HL-60/S4 (cell line): ENCODE measurements around the gene RAB8B.

Source experiments
- in situ Hi-C: fragments of 300-500 bp; cut with MboI; formaldehyde crosslinking; loops from 2 replicates; pipeline ENCODE4 v1.14.3; 2022; ENCODE audit warnings: low sequenced_read_pairs

Gene RAB8B

DNA sequence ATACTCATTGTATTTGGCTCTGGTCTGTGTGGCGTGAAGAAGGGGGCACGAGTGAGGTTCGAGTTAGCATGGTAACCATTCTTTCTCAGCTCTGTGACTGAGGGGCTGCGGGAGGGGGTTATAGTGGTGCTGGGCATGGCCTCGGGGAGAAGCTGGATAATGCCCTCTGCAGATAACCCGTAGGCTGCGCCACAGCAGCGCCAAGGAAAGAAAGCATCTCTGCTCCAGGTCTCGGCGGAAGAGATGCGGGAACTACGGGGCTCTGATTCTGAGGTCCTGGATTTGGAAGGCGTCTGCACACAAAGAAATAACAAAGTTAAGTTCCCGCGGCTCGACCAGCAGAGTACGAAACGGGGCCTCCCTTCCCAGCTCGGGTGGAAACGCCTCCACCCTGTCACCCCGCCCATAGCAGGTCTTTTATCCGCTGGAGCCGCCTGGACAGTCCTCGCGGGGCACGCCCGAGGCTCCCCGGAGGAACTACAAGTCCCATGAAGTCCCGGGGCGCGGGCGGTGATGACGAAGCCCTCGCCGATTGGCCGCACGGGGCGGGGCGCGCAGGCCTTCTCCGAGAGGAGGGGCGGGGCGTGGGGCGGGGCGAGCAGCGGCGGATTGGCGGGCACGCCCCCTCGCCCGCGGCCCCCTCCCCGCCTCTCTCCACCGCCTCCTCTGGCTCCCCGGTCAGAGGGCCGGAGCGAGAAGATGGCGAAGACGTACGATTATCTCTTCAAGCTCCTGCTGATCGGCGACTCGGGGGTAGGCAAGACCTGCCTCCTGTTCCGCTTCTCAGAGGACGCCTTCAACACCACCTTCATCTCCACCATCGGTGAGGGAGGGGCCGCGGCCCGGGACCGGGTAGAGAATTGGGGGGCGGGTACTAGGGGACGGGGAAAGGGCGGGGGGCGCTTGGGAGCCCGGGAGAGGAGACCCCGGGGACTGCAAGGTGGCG is at the start of gene RAB8B:
TSS of gene RAB8B (plus strand) at position 681 of the 946 bp plus-strand sequence. CDS start at position 700, 19 bp downstream.
- in situ Hi-C loops, result no loop called here

DNA sequence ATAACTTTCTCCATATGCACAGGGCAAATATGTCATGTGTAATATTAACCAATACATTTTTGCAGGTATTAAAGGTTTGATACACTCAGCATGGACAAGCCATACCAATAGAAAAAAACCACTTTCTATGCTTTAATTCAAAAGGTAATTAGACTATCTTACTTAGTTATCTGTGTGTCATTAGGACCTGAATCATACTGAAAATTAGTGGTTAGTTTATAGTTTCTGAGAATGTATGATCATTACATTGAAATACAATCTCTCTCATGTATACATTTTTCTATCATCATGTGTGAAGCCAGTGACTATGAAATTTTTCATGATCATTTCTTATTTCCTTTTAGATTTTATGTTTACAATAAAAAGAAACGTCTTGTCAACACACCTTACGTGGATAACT is 48.5 kb upstream of the RAB8B start:
- in situ Hi-C loops, result no loop called here

DNA sequence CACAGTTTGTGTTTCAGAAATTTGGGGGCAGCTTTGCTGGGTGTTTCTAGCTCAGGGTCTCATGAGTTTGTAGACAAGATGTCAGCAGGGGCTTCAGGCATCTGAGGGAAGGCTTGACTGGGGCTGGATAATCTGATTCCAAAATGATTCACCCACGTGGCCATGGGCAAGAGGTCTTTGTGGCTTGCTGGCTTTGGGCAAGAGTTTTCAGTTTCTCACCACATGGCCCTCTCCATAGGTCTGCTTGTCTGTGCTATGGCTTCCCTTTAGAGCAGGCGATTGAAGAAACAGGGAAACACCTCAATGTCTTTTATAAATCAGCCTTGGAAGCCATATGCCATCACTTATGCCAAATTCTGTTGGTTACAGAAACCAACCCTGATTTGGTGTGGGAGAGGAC is 44.0 kb upstream of the RAB8B start:
- in situ Hi-C loops, result no loop called here

DNA sequence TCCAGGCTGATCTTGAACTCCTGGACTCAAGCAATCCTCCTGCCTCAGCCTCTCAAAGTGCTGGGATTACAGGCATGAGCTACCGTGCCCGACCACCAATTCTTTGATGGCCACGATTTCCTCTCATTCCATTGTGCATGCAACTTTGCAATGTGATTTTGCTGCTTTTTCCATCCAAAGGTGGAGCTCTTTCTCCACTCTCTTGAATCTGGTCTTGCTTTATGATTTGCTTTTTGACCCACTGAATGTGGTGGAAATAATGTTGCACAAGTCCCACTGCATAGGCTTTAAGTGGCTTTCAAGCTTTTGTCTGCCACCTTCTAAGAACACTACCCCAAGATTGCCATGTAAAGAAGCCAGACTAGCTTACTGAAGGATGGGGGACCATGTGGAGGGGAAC is 42.7 kb upstream of the RAB8B start:
- in situ Hi-C loops, result no loop called here

DNA sequence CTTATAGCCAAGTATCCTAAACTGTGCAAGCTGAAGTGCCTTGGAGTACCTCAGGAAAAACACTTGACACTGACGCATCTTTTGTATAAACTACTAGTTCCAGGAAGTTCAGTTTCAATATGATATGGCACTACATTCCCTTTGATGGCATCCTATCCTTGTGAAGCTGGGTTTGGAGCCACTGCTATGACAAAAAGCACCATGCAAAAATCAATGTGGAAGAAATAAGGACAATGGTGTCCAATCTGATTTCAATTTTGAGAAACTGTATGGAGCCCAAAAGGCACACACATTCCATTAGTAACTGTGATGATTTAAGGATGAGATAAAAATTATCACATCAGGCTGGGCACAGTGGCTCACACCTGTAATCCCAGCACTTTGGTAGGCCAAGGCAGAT is 37.7 kb upstream of the RAB8B start:
- in situ Hi-C loops, result no loop called here

DNA sequence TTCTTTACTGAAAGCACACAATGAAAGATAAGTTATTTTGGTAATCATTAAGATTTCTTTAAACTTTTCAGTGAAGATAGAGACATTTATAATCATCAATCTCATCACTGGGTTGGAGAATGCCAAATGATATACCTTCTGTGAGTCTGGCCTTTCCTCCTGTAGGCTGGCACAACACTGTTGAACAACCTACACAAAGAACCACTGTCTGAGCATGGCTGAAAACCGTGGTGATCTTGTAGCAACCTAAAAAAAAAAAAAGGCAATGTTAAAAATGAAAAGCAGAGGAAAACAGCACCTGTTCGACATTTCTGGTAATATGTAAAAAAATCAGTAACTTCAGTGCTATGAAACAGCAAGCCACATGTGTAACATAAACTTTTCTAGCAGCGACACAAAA is 33.9 kb upstream of the RAB8B start:
- in situ Hi-C loops, result no loop called here

DNA sequence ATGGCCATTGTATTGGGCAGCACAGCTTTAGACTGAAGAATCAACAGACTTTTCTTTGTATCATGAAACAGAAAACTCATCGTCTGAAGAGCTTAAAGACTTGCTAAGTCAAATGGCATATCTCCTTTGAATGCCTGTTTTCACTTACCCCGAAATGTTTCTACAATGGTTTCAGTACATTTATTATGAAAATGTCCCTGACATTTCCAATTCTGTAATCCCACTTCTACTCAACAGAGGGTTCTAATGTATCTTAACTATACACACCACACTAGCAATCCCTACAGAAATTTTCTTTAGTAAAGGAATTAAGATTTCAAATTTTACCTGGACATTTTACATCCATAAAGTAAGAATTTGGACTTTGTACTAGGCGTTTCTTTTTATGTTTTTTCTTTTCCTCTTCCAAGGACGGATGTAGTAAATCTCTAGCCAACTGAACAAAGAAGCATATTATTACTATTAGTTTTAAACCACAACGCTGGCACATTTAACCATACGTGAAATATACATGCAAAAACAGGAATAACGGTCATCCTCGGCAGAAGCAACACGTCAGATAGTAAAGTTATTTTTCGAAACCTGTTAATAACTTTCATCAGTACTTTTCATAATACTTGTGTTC is 33.2 kb upstream of the RAB8B start:
- in situ Hi-C loops, result no loop called here

DNA sequence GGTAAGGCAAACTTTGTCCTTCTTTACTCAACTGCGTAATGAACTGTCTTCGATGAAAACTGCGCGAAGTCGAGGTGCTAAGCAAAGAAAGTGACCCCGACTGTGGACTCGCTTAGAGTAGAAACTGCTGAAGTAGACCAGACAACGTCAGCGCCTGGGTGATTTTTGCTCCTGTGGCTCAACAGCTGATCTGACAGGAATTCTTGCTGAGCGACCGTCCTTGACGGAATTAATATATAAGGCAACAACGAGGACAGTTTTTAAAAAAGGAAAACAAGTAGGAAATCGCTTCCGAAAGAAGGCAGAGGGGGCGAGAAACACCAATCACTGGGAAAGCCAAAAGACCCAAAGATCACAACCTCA is 32.7 kb upstream of the RAB8B start:
- in situ Hi-C loops, result no loop called here

DNA sequence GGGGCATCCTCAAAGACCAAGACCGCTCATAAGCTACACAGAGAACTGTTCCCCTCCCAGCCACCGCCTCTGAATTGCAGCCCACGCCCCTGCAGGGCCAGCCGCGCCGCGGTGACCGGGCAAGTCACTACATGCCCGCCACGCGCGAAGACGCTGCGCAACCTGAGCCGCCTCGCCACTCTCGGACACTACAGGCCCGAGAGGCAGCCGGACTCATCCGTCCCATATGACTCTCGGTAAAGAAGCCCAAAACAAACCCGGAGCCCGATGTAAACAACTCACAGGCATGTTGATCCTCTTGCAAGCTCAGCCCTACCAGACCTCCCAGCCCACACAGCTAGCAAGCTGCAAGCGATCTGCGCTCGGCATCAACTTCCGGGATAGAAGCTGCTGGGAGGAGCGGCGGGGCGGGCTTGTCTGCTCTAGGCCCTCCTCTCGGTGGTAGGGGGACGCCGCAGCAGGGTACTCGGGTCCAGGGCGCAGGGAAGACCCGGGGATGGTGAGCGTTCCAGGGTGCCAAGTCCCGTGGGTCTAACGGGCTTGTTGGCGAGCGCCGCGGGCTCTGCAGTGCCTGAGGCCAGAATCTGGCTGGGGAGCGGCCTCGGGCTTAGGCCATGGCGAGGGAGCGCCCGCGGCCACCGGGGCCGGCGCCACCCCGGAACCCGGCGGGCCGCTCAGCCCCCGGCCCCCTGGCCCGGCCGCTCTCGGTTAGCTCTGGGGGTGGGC is 32.1 kb upstream of the RAB8B start, which contains the start of gene RPS27L:
TSS of gene RPS27L (minus strand) at position 360 of the 726 bp plus-strand sequence. CDS start at position 288, 72 bp downstream.
- in situ Hi-C loops, result no loop called here

DNA sequence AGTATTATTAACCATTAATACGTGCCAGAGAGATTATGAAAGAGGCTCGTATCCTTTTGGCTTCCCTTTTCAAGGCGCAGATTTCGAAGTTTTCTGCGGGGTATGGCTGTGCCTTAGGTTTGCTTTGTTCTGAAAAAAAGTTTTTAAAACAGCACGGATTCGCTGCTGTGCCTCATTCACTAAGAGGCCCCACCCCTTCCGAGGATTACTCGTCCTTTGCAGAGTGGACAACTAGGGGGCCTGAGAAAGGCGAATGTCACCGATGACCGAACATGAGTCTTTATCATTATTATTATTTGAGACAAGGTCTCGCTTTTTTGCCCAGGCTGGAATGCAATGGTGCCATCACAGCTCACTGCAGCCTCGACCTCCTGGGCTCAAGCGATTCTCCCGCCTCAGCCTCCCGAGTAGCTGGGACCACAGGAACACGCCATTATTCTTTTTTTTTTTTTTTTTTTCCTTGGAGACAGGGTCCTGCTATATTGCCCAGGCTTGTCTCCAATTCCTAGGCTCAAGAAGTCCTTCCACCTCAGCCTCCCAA is 31.4 kb upstream of the RAB8B start:
- in situ Hi-C loops, result no loop called here

DNA sequence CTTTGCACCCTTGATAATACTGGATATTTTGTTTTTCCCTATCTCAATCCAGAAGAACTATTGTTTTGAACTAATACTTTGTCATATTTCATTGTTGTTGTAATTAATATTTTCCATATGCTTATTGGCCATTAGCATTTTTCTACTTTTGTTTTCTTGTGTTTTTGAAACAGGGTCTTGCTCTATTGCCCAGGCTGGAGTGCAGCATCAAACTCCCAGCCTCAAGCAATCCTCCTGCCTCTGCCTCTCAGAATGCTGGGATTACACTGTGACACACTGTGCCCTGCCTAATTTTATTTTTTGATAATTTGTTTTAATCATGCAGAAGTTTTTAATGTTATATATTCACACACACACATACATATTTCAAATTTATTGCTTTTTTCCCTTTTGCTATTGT is 28.8 kb upstream of the RAB8B start:
- in situ Hi-C loops, result no loop called here

DNA sequence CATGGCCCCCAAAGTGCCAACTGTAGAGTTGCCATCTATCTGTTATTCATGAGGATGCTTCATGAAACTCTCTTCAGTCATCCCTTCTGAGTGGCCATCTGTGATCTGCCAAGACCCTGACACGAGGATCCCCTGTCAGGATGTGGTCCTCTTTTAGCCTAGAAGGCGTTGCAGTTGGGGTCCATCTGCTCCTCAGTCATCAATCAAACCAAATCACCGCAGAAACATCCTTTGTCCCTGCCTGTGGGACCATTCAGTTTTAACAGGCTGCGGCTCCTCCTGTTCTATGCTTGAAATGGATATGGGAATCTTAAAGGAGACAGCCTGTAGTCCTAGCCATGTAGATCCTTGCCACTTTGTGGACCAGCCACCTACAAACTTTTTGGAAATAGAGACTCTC is 26.2 kb upstream of the RAB8B start:
- in situ Hi-C loops, result no loop called here

DNA sequence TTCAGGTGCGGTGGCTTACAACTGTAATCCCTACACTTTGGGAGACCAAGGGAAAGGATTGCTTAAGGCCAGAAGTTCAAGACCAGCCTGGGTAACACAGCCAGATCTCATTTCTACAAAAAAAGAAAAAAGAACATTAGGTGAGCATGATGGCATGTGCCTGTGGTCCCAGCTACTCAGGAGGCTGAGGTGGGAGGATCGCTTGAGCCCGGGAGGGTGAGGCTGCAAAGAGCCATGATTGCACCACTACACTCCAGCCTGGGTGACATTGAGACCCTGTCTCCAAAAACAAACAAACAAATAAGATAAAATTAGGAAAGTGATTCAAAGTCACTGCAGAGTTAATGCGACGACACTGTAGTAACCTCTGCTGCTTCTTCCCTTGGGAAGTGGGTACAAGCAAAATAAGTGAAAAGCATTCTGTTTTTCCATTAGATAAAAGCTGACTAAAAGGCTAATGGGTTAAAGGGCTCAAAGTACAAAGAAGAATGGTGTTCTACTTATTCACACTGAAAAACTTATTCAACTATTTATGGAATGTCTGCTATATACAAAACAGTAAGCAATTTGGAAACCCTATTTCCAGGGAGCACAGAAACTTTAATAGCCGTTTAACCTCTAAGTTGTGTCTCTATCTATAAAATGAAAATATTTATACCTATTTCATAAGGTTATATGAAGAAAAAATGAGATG is 24.1 kb upstream of the RAB8B start:
- in situ Hi-C loops, result no loop called here

DNA sequence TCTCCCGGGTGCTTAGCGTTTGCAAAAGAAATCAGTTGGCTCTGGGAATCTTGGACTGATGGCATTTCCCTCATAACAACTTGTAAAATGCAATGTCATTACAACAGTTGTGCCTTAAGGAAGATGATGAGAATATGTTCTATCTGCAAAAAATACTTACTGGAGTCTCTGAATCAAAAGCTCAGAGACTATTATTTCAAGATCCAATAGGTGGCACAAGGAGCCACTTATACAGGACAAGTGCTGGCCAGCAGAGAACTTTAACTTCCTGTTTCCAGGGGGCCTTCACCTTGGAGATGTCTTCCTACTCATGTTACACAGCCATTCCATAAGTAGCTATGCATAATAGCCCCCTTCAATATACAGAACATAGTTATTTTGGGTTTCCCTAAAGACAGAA is 23.2 kb upstream of the RAB8B start:
- in situ Hi-C loops, result no loop called here

DNA sequence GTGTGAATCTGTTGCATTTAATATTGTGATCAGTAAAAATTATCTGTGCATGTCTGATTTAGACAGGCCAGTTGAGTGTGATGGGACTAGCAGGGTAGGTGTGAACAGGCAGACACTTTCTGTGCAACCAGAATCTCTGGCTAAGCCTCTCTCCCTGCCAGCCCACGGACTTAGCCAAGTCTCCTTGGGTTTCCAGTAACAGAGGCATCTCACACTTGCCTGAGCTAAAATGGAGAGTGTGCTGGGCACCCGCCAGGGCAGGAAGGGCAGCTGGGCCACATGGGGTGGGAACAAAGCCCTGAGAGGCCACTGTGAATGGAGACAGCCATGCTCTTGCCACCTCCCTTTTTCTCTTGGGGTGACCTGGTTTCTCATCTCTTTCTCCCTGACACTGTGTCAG is 19.6 kb upstream of the RAB8B start:
- in situ Hi-C loops, result no loop called here

DNA sequence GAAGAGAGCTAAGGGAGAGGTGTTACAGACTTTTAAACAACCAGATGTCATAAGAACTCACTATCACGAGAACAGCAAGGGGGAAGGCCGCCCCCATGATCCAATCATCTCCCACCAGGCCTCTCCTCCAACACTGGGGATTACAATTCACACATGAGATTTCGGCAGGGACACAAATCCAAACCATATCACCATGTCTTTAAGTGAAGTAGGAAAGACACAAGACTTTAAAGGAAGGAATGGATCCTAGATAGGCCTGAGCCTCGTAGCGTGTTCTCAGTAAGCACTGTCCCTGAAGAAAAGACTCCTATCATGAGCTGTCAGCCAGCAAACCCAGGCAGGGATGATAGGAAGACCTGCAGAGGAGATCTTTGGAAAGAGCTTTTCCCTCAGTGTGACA is 17.0 kb upstream of the RAB8B start:
- in situ Hi-C loops, result no loop called here

DNA sequence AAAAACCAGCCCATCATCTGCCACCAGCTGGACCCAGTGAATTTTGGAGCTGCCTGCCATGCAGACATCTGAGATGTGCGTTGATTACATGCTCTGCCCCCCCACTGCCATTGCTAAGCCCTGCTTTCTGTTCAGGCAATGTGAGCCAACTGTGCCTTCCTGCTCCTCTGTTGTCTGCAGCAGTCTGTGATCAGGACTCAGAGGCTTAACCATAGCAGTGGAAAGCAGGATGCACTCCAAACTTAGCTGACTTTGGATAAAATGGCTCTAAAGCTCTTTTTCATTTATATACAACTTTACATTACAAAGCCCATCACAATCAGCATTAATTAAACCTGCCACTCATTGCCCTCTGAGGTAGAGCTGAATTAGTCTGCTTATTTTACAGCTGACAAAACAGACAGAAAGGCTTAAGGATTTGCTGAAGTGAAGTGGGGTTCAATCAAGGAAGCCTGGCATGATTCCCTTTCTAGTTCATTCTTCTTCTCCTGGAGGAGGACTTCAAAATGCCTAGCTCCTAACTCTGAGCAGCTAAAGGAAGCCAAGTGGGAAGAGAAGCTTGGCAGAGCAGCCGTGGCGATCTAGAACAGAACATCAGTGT is 16.5 kb upstream of the RAB8B start:
- in situ Hi-C loops, result no loop called here

DNA sequence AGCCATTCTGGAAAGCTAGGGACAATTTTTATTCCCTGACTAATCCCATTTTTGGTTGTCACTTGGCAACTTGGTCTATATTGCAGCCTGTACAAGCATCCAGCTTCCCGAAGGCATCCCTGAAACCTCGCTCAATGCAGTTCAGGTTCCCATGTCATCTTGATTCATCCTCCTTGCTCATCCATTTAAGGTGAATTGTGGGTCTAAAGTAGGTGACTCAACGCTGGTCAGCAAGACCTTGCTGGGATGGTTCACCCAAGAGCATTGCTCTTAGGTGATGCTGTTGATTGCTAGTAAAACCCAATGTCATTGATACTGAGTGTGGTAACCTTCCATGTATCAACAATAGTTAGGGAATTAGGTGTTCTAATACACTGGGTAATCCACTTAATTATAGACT is 13.1 kb upstream of the RAB8B start:
- in situ Hi-C loops, result no loop called here

DNA sequence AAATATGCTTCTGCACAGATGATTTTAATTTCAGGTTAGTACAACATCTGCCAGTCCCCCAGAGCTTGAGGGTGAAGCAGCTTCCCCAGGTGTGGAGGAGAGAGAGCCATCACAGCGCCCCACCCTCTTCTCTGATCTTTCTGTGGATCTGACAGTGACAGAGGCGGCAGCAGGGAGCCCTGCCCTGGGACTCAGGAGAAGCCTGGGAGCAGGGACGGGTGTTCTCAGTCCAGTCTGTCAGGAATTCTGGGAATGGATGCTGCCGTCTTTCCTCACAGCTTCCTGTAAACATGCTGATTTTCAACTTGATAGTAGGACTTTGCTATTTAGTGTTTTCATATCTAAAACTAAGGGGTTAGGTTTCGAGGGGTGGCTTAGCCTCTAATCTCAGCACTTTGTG is 11.4 kb upstream of the RAB8B start:
- in situ Hi-C loops, result no loop called here

DNA sequence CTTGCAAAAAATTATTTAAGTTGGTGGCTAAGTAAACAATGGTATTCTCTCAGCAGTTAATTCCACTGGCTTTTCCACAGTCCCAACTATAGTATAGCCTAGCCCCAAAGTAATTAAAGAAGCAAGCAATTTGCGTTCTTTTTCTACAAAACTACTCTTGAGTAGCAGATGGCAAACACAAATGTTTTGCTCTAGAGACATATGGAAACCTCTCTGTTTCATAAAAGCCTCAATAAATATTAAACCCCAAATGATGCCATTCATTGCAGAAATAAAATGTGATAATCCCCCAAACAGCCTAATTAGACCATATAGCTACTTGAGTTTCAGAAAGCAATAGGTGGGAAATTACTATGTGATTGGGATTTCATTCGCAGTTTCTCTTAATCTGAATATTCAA is 8.7 kb upstream of the RAB8B start:
- in situ Hi-C loops, result no loop called here
